Cardiac fibroblast (primary cell): ENCODE data around the gene KHDRBS2.

Source experiments
- DNase-seq, 2 donors: peaks; one replicate each; pipeline versions ENCODE4 v3.0.0 to v3.0.0-alpha.2; 2010; ENCODE audit warnings: low read depth in 2 of 2
- H3K4me3 ChIP-seq, 2 donors: replicated peaks in 1 of 2; 1 replicate in 1 of 2; 2 replicates in 1 of 2; pipeline ENCODE4 v1.5.1; 2011; ENCODE audit warnings: low read depth in 2 of 2, low read length in 2 of 2, mild to moderate bottlenecking in 2 of 2, moderate library complexity in 1 of 2
- CTCF ChIP-seq: IDR thresholded peaks from one replicate; pipeline ENCODE4 v1.5.1; 2011; ENCODE audit warnings: low read depth, mild to moderate bottlenecking, low read length, inconsistent platforms

The KHDRBS2 gene

GRCh38 chr6:61867635-61868034 lies 418.4 kb downstream of the KHDRBS2 start:
- TF ChIP-seq CTCF, result no peak
- no peak for DNase-seq
- no peak overlapping the region for H3K4me3 ChIP-seq

- TF ChIP-seq CTCF, result no peak
- H3K4me3 ChIP-seq, result no peak overlapping the region
These were observed 428.5 kb downstream of the KHDRBS2 start for GRCh38 chr6:61857541-61857940.

GRCh38 chr6:61841958-61842357 lies 444.1 kb downstream of the KHDRBS2 start:
- H3K4me3 ChIP-seq, result no peak overlapping the region
- no peak for TF ChIP-seq CTCF
- DNase-seq, result no peak

More at GRCh38 chr6:61857541-61857940, 428.5 kb downstream of the KHDRBS2 start:
- DNase-seq, result no peak

GRCh38 chr6:61835237-61835636 lies 450.8 kb downstream of the KHDRBS2 start:
- no peak for DNase-seq
- H3K4me3 ChIP-seq, result no peak overlapping the region
- TF ChIP-seq CTCF, result no peak

GRCh38 chr6:61833176-61833755 lies 452.8 kb downstream of the KHDRBS2 start:
- no peak for TF ChIP-seq CTCF
- no peak for DNase-seq
- no peak overlapping the region for H3K4me3 ChIP-seq

- no peak overlapping the region for H3K4me3 ChIP-seq
- no peak for TF ChIP-seq CTCF
- DNase-seq, result no peak
These were observed 468.3 kb downstream of the KHDRBS2 start for GRCh38 chr6:61817716-61818115.

GRCh38 chr6:61810047-61810446 lies 476.0 kb downstream of the KHDRBS2 start:
- TF ChIP-seq CTCF, result no peak
- no peak overlapping the region for H3K4me3 ChIP-seq
- DNase-seq, result no peak
